Endothelial cell of umbilical vein (primary cell): ENCODE results near the gene MAPK4. TPM values are rescaled to one million over a fixed set of nuclear protein-coding genes. Genes with fewer than 3 reads are reported as not detected.

ENCODE experiments used
- BruUV-seq: library from RNA; stranded (reverse); fragments of 400-500 nt; replicated peaks from 2 replicates; lab custom pipeline; 2021; lab: Mats Ljungman, UMichigan
- CTCF ChIA-PET: fragments of 300-600, 350-600 bp; sonication (Branson Sonifier 250); formaldehyde crosslinking; loops from one replicate; lab custom pipeline; 2021; ENCODE audit warnings: antibody characterized with exemption, inconsistent platforms; lab: Charles Lee
- POLR2A ChIA-PET: fragments of 300-600, 350-600 bp; sonication (Branson Sonifier 250); formaldehyde crosslinking; loops from one replicate; lab custom pipeline; 2021; ENCODE audit warnings: antibody characterized with exemption, inconsistent platforms; lab: Charles Lee
- DNase-seq: peaks from one replicate; pipeline ENCODE4 v3.0.0-alpha.2; 2011; ENCODE audit warnings: low read depth, low spot score
- FAIRE-seq: peaks from 2 replicates; lab custom pipeline; 2011; peaks lifted over from hg19 to GRCh38; lab: Jason Lieb, UNC
- H2AFZ ChIP-seq: 2 replicates; pipeline ENCODE4 v1.6.0; 2012; ENCODE audit warnings: low read depth, low read length, control low read depth, inconsistent platforms
- H3K27ac ChIP-seq: 2 replicates; pipeline ENCODE4 v1.5.1; 2011; ENCODE audit warnings: low read depth, mild to moderate bottlenecking, control low read depth, low read length, moderate library complexity; ENCODE audit not compliant: insufficient read depth
- H3K27me3 ChIP-seq, 2 experiments: 2 replicates each; pipeline versions ENCODE4 v1.6.0 to v1.6.1; 2011; ENCODE audit warnings: low read length in 2 of 2, mixed read lengths in 1 of 2; ENCODE audit not compliant: control insufficient read depth in 2 of 2, insufficient read depth in 2 of 2
- H3K36me3 ChIP-seq, 2 experiments: 2 replicates in 1 of 2; 3 replicates in 1 of 2; pipeline ENCODE4 v1.5.1; 2011; ENCODE audit warnings: low read length in 2 of 2, mild to moderate bottlenecking in 1 of 2, moderate library complexity in 1 of 2; ENCODE audit not compliant: control insufficient read depth in 2 of 2, insufficient read depth in 2 of 2; ENCODE audit errors: extremely low read depth in 1 of 2
- H3K4me1 ChIP-seq: 3 replicates; pipeline ENCODE4 v1.5.1; 2011; ENCODE audit warnings: mild to moderate bottlenecking, low read length; ENCODE audit not compliant: control insufficient read depth, insufficient read depth; ENCODE audit errors: extremely low read depth
- H3K4me2 ChIP-seq: 2 replicates; pipeline ENCODE4 v1.6.1; 2011; ENCODE audit warnings: low read length, control low read depth, mixed read lengths; ENCODE audit not compliant: insufficient read depth
- H3K4me3 ChIP-seq, 3 experiments: fragments of 200-600 bp in 1 of 3; sonication (generic), shearing (Covaris generic) in 1 of 3; replicated peaks in 1 of 3; 2 replicates each; pipeline ENCODE4 v1.5.1; 2011 to 2016; ENCODE audit warnings: control low read depth in 3 of 3, low read length in 3 of 3, mild to moderate bottlenecking in 2 of 3, inconsistent platforms in 1 of 3, low read depth in 1 of 3, moderate library complexity in 1 of 3; ENCODE audit not compliant: insufficient read depth in 1 of 3
- H3K79me2 ChIP-seq: 2 replicates; pipeline ENCODE4 v1.6.0; 2012; ENCODE audit warnings: low read length, inconsistent platforms; ENCODE audit not compliant: control insufficient read depth, insufficient read depth
- H3K9ac ChIP-seq: replicated peaks from 2 replicates; pipeline ENCODE3; 2011; ENCODE audit warnings: low read length, control low read depth; ENCODE audit not compliant: insufficient read depth; ENCODE audit errors: extremely low read depth
- H3K9me1 ChIP-seq: replicated peaks from 3 replicates; pipeline ENCODE4 v1.6.0; 2011; ENCODE audit warnings: mild to moderate bottlenecking, low read length; ENCODE audit not compliant: control insufficient read depth, insufficient read depth; ENCODE audit errors: extremely low read depth
- H3K9me3 ChIP-seq: replicated peaks from 2 replicates; pipeline ENCODE4 v1.5.1; 2012; ENCODE audit warnings: low read length, inconsistent platforms; ENCODE audit not compliant: control insufficient read depth, insufficient read depth
- H4K20me1 ChIP-seq: replicated peaks from 2 replicates; pipeline ENCODE3; 2011; ENCODE audit warnings: mild to moderate bottlenecking, low read length; ENCODE audit not compliant: control insufficient read depth, insufficient read depth; ENCODE audit errors: extremely low read depth
- EZH2 ChIP-seq: IDR thresholded peaks from 2 replicates; pipeline ENCODE4 v1.6.1; 2012; ENCODE audit warnings: borderline replicate concordance, low read depth, mild to moderate bottlenecking, moderate library complexity, low read length, inconsistent platforms; ENCODE audit not compliant: severe bottlenecking
- FOS ChIP-seq: IDR thresholded peaks from 2 replicates; pipeline ENCODE4 v1.6.1; 2011; ENCODE audit warnings: mild to moderate bottlenecking, low read length, moderate library complexity, borderline replicate concordance; ENCODE audit not compliant: insufficient read depth
- GATA2 ChIP-seq: IDR thresholded peaks from 2 replicates; pipeline ENCODE4 v1.7.0; 2011; ENCODE audit warnings: low read depth, mild to moderate bottlenecking, moderate library complexity, mixed read lengths, low read length; ENCODE audit not compliant: insufficient read length, insufficient read depth
- JUN ChIP-seq: IDR thresholded peaks from 2 replicates; pipeline ENCODE4 v1.6.1; 2011; ENCODE audit warnings: borderline replicate concordance, low read depth; ENCODE audit not compliant: insufficient read length, insufficient read depth
- MAX ChIP-seq: IDR thresholded peaks from 2 replicates; pipeline ENCODE4 v1.6.1; 2011; ENCODE audit not compliant: insufficient read depth, insufficient read length
- POLR2A ChIP-seq: IDR thresholded peaks from 2 replicates; pipeline ENCODE4 v1.6.1; 2012; ENCODE audit warnings: low read depth, mild to moderate bottlenecking, control low read depth, low read length
- POLR2AphosphoS5 ChIP-seq: IDR thresholded peaks from 2 replicates; pipeline ENCODE4 v1.6.1; 2012; ENCODE audit warnings: low read depth, mild to moderate bottlenecking, control low read depth, low read length, moderate library complexity; ENCODE audit not compliant: insufficient read depth
- dilution Hi-C: fragments of 300-500 bp; cut with MboI; formaldehyde crosslinking; loops from one replicate; pipeline ENCODE4 v1.15.0; 2019; ENCODE audit warnings: low sequenced_read_pairs; ENCODE audit not compliant: extremely low pct_ligation_motif_present
- intact Hi-C: fragments of 100-400 bp; cut with micrococcal nuclease; formaldehyde crosslinking; loops from one replicate; pipeline ENCODE4 v1.10.0; 2022
- polyA plus RNA-seq, 4 experiments: library from polyadenylated mRNA; depleted of rRNA in 3 of 4; stranded (reverse) in 3 of 4; unstranded in 1 of 4; fragments of >200 nt; gene quantifications; 2 replicates each; pipeline versions ENCODE4 v1.2.1 to v1.2.3, GENCODE V29; 2011 to 2012; ENCODE audit warnings: missing spikeins in 1 of 4
- total RNA-seq: library from RNA; stranded (reverse); gene quantifications from 2 replicates; pipeline ENCODE4 v1.2.3, GENCODE V29; 2021
- TF ChIP-seq, protein P1 (sequence below), 2 donors: IDR thresholded peaks; 1 replicate in 1 of 2; 2 replicates in 1 of 2; pipeline ENCODE4 v1.5.1; 2011; ENCODE audit warnings: low read length in 2 of 2, mild to moderate bottlenecking in 2 of 2, moderate library complexity in 2 of 2, control low read depth in 1 of 2, inconsistent platforms in 1 of 2, low read depth in 1 of 2; ENCODE audit not compliant: insufficient read depth in 1 of 2; ENCODE audit errors: extremely low read depth in 1 of 2

MAPK4 gene
- total and polyA plus RNA-seq, 2 donors (not counting 3 experiments of a cell fraction or from before 2014, with no cell fraction given) = not detected

DNA sequence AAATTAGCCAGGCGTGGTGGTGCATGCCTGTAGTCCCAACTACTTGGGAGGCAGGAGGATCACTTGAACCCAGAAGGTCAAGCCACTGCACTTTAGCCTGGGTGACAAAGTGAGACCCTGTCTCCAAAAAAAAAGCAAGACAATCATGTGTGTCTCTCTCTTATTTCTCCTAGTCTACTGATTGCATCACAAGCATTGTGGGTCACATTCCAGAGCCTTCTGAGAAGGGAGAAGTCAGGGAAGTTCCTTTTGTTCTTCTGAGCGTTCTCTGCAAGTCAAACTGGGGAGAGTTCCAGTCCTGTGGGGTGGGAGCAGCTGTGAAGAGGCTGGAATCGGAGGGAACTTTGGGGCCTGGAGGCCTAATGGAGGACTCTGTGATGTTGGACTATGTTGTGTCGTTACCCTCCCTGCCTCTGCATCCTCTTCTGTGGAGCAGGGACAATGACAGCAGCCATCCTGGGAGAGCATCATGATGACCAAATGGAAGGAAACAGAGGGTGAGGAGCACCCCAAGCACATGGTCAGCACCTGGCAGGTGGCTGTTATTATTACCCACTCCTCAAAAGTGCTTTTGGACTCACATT lies 144.6 kb downstream of the MAPK4 start:
- intact Hi-C loops = no loop called here
- Histone ChIP-seq H3K4me1 (no peaks in the 10 kb centered on the region), H2AFZ (no peak overlapping the region), H3K9me1 (no peaks in the 10 kb centered on the region), H3K4me3 (no peak overlapping the region), H3K9ac (no peak overlapping the region), H4K20me1 (no peaks in the 10 kb centered on the region), H3K9me3 (no peaks in the 10 kb centered on the region), H3K79me2 (no peaks in the 10 kb centered on the region), H3K27me3 (no peaks in the 10 kb centered on the region), H3K27ac (no peak overlapping the region), H3K4me2 (no peak overlapping the region), H3K36me3 (no peaks in the 10 kb centered on the region)
- FAIRE-seq (no peak), DNase-seq (no peak)
- ChIA-PET POLR2A (no interaction called here), CTCF (no interaction called here)
- dilution Hi-C loops = no loop called here
- no TSS peak for BruUV-seq
- no peak for TF ChIP-seq POLR2A
- TF ChIP-seq GATA2 = no peak
- TF ChIP-seq JUN = no peak
- no peak for TF ChIP-seq MAX
- TF ChIP-seq FOS = no peak
- TF ChIP-seq EZH2 = no peak
- TF ChIP-seq POLR2AphosphoS5 = no peak
- TF ChIP-seq, protein P1, sequence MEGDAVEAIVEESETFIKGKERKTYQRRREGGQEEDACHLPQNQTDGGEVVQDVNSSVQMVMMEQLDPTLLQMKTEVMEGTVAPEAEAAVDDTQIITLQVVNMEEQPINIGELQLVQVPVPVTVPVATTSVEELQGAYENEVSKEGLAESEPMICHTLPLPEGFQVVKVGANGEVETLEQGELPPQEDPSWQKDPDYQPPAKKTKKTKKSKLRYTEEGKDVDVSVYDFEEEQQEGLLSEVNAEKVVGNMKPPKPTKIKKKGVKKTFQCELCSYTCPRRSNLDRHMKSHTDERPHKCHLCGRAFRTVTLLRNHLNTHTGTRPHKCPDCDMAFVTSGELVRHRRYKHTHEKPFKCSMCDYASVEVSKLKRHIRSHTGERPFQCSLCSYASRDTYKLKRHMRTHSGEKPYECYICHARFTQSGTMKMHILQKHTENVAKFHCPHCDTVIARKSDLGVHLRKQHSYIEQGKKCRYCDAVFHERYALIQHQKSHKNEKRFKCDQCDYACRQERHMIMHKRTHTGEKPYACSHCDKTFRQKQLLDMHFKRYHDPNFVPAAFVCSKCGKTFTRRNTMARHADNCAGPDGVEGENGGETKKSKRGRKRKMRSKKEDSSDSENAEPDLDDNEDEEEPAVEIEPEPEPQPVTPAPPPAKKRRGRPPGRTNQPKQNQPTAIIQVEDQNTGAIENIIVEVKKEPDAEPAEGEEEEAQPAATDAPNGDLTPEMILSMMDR (IDR thresholded peaks at IDR 0.05; ENCODE audit: extremely low read depth in 1 of 2, insufficient read depth in 1 of 2, low read depth in 1 of 2, low read length in 2 of 2) = no peak
